ENCODE measurements around the gene HK1.

Gene HK1

GRCh38 chr10:69278446-69278963, at the start of gene HK1:
Gene HK1 (plus strand): TSS chr10:69278496.
- in situ Hi-C loops (cut with MboI; ENCODE audit: low sequenced_read_pairs): no loop called here

DNA sequence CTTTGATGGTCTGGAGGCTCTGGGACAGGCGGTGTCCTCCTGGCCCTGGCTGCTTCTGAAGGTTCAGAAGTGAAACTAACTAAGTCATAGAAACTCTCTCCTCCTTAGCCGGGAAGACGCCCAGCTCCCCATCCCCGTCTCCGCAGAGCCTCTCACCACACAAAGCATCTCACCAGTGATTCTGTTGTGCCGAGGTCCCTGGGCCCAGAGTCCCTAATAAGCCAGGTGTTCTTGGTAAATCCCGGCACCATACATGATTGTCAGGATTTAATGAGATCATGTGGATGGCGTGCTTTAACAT, 48.7 kb upstream of the HK1 start:
- in situ Hi-C loops (cut with MboI; ENCODE audit: low sequenced_read_pairs): loop anchor here (25.0 kb wide), 1 partner anchor 283 kb away; no protein-coding TSS in a partner anchor

DNA sequence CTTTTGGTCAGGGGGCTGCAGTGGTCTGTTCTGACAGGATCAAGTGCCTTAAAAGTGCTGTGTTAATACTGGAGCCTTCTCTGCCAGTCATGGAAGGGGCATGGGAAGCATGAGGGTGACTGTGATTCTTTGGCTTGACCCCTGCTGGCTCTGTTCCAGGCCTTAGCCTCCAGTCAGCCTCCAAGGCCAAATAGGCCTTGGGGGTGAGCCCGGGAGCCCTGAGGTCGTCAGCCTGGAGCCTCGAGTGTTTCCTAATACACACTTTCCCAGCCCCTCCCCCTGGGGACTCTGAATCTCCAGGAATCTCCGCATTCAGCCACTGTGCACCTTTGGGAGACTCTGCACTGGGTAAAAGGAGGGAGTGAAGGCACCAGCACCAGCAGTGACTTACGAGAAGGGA, 48.2 kb upstream of the HK1 start:
- in situ Hi-C loops (cut with MboI; ENCODE audit: low sequenced_read_pairs): loop anchor here (10.0 to 25.0 kb wide), 2 partner anchors 165 to 282 kb away; no protein-coding TSS in a partner anchor

- in situ Hi-C loops (cut with MboI; ENCODE audit: low sequenced_read_pairs): loop anchor here (10.0 to 25.0 kb wide), 2 partner anchors 163 to 280 kb away; no protein-coding TSS in a partner anchor
Observed at GRCh38 chr10:69232252-69232651, 46.0 kb upstream of the HK1 start.

DNA sequence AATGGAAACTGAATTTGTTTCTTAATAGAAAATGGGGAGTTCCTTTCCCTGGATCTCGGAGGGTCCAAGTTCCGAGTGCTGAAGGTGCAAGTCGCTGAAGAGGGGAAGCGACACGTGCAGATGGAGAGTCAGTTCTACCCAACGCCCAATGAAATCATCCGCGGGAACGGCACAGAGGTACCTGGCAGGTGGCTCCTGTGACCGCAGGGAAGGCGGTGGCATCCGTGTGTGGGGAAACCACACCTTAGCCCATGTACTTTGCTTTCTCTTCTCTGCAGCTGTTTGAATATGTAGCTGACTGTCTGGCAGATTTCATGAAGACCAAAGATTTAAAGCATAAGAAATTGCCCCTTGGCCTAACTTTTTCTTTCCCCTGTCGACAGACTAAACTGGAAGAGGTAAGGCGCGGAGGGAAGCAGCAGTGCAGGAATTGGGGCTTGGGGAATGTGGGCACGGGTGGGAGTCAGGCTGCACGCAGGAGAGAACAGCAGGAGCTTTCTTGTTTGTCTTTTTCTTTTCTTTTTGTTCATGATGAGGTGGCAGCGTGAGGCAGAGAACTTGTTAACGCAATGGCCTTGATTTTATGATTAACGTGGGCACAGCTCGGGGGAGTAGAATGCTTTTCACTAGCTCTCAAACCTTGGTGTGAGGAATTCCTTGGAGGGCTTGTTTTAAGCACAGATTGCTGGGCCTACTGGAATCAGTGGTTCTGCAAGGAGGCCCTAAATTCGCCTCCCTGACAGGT, 45.4 kb upstream of the HK1 start:
- in situ Hi-C loops (cut with MboI; ENCODE audit: low sequenced_read_pairs): loop anchor here (10.0 to 25.0 kb wide), 2 partner anchors 162 to 279 kb away; no protein-coding TSS in a partner anchor

GRCh38 chr10:69234447-69234846, 43.8 kb upstream of the HK1 start:
- in situ Hi-C loops (cut with MboI; ENCODE audit: low sequenced_read_pairs): loop anchor here (10.0 to 25.0 kb wide), 2 partner anchors 160 to 278 kb away; no protein-coding TSS in a partner anchor

DNA sequence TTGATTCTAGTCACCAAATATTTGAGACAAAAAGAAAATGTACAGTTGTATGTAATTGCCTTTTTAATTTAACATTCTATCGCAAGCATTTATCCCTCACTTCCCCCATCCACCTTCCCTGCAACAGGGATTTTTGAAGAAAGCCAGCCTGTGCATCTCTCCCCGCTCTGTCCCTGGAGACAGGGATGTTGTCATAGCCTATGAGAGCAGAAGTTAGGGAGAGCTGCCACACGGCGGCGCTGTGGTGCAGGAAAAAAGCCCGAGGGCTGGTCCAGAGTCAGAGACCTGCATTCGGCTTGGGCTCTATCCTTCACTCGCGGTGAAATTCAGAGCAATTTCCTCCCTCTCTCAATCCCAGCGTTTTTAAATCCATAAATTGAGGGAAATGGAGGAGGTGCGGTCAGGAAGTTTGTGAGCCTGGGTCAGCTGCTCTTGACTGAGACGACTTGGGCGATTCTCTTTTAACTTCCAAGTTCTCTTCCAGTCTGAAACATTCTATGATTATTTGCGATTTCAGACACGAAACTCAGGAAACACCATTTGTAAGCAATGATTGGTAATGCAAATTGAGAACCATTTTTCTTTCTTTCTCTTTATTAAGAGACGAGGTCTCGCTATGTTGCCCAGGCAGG, 40.7 kb upstream of the HK1 start:
- in situ Hi-C loops (cut with MboI; ENCODE audit: low sequenced_read_pairs): loop anchor here (10.0 to 25.0 kb wide), 2 partner anchors 157 to 275 kb away; no protein-coding TSS in a partner anchor

DNA sequence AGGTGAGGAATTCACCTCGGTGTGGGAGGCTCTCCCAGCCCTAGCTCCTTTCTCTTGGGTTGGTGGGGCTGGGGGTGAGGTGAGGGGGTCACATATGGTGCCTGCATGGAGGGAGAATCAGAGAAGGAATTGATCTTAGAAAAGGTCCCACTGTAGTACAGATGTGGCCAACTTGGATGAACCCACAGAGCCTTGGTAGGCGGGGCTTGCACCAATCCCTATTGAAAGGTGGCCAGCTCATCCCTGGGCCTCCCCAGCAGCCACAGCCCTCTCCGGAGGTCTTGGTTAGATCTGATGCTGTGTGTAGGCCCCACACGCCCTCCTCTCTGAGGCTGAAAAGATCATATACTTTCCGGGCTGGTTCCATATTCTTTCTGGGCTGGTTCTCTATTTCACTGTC, 39.2 kb upstream of the HK1 start:
- in situ Hi-C loops (cut with MboI; ENCODE audit: low sequenced_read_pairs): loop anchor here (10.0 to 25.0 kb wide), 2 partner anchors 156 to 273 kb away; no protein-coding TSS in a partner anchor

DNA sequence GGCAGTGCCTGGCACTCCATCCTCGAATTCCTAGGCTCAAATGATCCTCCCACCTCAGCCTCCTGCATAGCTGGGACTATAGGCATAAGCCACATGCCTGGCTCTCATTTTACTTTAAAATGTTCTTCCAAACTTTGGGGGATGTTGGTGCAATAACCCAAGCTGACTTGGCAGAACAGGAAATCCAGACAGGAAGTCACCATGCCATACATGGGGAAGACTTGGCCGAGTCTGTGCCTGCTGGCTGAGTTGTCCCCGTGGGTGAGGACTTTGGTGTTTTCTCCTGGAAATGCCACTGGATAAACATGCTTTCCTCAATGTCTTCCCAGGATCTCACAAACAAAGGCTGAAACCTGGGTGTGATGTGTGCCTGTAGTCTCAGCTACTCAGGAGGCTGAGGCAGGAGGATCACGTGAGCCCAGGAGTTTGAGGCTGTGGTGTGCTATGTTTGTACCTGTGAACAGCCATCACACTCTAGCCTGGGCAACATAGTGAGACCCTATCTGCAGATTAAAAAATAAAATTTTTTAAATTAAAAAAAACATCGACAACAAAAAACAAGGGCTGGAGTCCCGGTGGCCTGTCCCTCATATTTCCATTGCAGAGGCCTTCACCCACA, 38.4 kb upstream of the HK1 start:
- in situ Hi-C loops (cut with MboI; ENCODE audit: low sequenced_read_pairs): loop anchor here (10.0 to 25.0 kb wide), 2 partner anchors 155 to 272 kb away; no protein-coding TSS in a partner anchor

DNA sequence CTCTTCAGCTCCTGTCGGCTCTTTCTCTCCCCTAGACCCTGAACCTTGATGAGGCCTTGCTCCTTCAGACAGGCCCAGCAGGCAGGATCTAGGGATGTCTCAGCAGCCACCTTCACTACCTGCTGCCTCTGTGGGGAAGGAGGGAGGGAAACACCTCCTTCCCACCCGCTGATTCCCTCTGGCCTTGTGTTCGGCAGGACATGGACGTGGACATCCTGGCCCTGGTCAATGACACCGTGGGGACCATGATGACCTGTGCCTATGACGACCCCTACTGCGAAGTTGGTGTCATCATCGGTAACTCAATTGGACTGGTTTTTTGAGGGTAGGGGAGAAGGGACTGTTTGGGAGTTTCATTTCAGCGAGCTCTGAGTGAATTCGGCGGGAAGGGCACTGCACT, 37.8 kb upstream of the HK1 start:
- in situ Hi-C loops (cut with MboI; ENCODE audit: low sequenced_read_pairs): loop anchor here (25.0 kb wide), 1 partner anchor 272 kb away; no protein-coding TSS in a partner anchor

DNA sequence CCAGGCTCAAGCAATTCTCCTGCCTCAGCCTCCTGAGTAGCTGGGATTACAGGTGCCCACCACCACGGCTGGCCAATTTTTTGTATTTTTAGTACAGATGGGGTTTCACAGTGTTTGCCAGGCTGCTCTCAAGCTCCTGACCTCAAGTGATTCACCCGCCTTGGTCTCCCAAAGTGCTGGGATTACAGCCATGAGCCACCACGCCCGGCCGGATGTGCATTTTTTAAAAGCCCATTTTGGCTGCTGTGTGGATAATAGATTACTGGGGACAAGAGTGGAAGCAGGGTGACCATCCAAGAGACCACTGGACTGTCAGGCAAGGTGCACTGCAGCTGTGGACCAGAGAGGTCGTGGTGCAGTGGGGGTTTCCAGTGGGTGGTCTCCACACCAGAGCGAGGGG, 36.7 kb upstream of the HK1 start:
- in situ Hi-C loops (cut with MboI; ENCODE audit: low sequenced_read_pairs): loop anchor here (25.0 kb wide), 1 partner anchor 271 kb away; no protein-coding TSS in a partner anchor

DNA sequence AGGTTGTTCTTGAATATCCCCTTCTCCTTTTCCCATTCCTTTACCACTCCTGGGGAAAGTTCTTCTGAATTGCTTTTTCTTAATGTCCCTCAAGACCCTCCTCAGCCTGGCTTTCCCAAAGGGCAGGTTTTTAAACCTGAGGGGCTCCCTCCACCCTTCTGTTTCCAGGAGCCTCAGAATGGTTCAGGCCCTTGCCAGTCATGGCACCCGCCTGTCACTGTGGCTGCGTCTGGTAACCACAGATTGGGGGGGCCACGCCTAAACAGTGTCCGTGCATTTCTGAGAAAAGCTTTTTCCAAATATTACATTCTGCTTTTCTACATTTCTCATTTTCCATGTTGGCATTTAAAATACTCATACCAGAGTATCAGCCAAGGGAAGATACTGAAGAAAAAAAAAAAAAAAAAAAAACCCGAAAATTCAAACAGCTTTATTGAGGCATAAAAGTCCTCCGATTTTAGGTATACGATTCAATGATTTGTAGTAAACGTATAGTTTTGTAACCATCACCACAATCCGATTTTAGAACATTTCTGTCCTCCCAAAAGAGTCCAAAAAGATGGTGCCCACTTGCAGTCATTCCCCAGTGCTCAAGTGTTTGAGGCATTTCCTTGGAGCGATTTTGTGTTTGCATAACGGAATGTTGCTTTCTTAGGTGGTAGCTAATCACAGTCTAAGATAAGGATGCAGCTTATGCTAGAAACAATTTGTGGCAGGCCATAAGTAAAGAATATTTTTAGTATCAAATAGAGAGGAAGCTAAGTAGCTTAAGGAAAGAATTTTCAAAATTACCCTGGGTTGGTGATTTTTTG, 36.0 kb upstream of the HK1 start:
- in situ Hi-C loops (cut with MboI; ENCODE audit: low sequenced_read_pairs): loop anchor here (25.0 kb wide), 1 partner anchor 270 kb away; no protein-coding TSS in a partner anchor

GRCh38 chr10:69242852-69243212, 35.5 kb upstream of the HK1 start:
- in situ Hi-C loops (cut with MboI; ENCODE audit: low sequenced_read_pairs): loop anchor here (25.0 kb wide), 1 partner anchor 269 kb away; no protein-coding TSS in a partner anchor

- in situ Hi-C loops (cut with MboI; ENCODE audit: low sequenced_read_pairs): loop anchor here (25.0 kb wide), 1 partner anchor 268 kb away; no protein-coding TSS in a partner anchor
Observed at GRCh38 chr10:69243817-69244216, 34.5 kb upstream of the HK1 start.

DNA sequence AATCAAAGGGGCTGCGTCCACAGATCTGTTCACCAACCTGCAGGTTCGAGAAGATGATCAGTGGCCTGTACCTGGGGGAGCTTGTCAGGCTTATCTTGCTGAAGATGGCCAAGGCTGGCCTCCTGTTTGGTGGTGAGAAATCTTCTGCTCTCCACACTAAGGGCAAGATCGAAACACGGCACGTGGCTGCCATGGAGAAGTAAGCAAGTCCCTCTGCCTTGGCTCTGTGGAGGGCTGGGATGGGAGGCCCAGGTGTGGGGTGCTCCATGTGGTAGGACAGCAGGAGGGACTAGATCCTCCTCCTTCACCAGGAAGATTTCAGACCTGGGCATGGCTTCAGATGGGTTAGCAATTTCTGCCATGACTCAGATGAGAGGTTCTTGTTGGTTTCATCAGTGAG, 32.3 kb upstream of the HK1 start:
- in situ Hi-C loops (cut with MboI; ENCODE audit: low sequenced_read_pairs): loop anchor here (25.0 kb wide), 1 partner anchor 266 kb away; no protein-coding TSS in a partner anchor

DNA sequence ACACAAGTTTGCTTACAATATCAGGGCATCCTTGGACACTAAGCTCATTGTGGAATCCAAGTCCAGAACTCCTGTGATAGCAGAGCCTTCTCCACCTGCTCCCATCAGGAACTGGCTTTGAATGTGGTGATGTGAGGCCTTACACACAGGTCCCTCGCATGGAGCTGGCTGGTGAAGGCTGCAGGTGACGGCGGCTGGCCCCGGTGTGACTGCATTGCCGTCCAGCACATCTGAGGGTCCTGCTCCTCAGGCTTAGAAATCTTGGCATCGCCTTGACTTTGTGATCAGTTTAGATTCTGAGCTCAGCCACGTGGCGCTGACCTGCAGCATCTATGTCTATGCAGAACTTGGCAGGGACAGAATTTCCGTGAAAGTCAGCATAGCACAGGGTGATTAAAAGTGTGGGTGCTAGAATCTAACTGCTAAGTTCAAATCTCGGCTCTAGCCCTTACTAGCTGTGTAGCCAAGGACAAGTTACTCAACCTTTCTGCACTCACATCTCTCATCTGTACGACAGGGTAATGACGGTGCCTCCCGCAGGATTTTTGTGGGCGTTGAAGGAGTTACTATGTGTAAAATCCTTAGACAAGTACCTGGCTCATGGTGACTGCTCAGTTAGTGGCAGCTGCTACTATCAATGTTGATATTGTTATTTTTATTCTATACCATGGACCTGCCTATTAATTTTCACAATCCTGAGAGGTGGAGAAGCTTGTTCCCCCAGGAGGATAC, 31.5 kb upstream of the HK1 start:
- in situ Hi-C loops (cut with MboI; ENCODE audit: low sequenced_read_pairs): loop anchor here (25.0 kb wide), 1 partner anchor 266 kb away; no protein-coding TSS in a partner anchor

- in situ Hi-C loops (cut with MboI; ENCODE audit: low sequenced_read_pairs): loop anchor here (25.0 kb wide), 1 partner anchor 265 kb away; no protein-coding TSS in a partner anchor
Observed at GRCh38 chr10:69247313-69247710, 31.0 kb upstream of the HK1 start.

DNA sequence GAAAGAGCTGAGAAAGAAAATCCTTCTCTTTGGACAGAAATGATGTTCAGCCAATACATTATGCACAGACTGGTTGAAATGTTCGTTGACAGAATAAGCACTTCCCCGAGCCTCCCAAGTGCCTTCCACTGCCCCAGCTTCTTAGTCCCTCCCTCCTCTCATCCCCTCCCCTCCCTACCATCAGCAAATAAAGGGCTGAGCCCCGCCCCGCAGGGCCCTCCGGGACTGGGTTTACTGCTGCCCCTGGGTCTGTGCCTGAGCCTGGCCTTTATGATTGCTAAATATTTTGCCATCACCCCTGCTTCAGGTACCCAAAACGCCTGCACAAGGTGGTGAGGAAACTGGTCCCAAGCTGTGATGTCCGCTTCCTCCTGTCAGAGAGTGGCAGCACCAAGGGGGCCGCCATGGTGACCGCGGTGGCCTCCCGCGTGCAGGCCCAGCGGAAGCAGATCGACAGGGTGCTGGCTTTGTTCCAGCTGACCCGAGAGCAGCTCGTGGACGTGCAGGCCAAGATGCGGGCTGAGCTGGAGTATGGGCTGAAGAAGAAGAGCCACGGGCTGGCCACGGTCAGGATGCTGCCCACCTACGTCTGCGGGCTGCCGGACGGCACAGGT, 30.1 kb upstream of the HK1 start:
- in situ Hi-C loops (cut with MboI; ENCODE audit: low sequenced_read_pairs): loop anchor here (25.0 kb wide), 1 partner anchor 264 kb away; no protein-coding TSS in a partner anchor

- in situ Hi-C loops (cut with MboI; ENCODE audit: low sequenced_read_pairs): no loop called here
Observed at GRCh38 chr10:69250041-69250440, 28.3 kb upstream of the HK1 start.

All from HL-60/S4 treated with phorbol 12-myristate 13-acetate at 8.2 ng/mL for 4 days and 3 days (cell line).